ENCODE measurements around the gene ERN2.

- TF ChIP-seq ZNF217 (CRISPR knock-in tag; IDR thresholded peaks at IDR 0.05) (no peak), ZNF146 (CRISPR knock-in tag; IDR thresholded peaks at IDR 0.05; ENCODE audit: unreplicated experiment) (no peak)
Measured at GRCh38 chr16:23706439-23706838, 6.6 kb downstream of the ERN2 start.
